ENCODE results near the gene PDGFC.

PDGFC gene

DNA sequence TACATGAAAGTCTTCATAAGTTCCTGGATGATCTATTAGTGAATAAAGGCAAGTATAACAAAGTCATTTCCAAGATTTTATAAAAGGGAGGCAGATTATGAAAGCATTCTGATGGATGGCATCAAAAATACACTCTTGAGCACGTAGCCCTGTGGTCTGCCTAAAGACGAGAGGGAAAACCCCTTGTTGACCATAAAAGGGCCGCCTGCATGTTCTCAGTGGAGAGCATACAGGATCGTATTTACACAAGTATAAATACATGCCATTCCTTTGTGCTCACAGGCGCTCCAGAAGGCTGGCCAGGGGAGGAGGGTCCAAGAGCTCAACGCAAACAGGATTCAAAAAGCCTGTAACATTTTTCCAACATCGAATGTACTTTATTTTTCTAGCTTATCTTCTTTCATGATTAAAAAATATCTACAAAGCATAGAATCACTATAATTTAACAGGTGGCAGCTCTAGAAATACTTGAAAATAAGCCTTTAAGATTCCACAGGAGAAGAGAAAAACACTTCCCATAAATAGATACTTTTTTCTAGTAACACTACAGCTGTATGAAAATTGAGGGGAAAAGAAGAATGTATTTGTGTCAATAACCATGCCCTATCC, 29.6 kb downstream of the PDGFC start:
- Histone ChIP-seq H3K4me3 (ENCODE audit: low read length) (no peak overlapping the region), H2AFZ (ENCODE audit: low read length) (no peak overlapping the region), H4K20me1 (ENCODE audit: insufficient read depth, low read length) (no peaks in the 10 kb centered on the region), H3K27ac (ENCODE audit: low read length) (no peak overlapping the region), H3K9me3 (replicated peaks; ENCODE audit: insufficient read depth, low read length) (no peaks in the 10 kb centered on the region), H3K9ac (ENCODE audit: low read length) (no peak overlapping the region), H3K9me2 (replicated peaks; ENCODE audit: insufficient read depth, low read length) (no peaks in the 10 kb centered on the region), H3K79me2 (ENCODE audit: low read length) (no peaks in the 10 kb centered on the region), H3K36me3 (replicated peaks; ENCODE audit: insufficient read depth, low read length) (no peaks in the 10 kb centered on the region), H3K4me1 (ENCODE audit: low read length) (no peaks in the 10 kb centered on the region), H3F3A (ENCODE audit: insufficient read depth, low read length) (no peaks in the 10 kb centered on the region), H3K4me2 (ENCODE audit: low read depth, low read length) (no peak overlapping the region), H3K27me3 (replicated peaks; ENCODE audit: insufficient read depth, low read length) (no peaks in the 10 kb centered on the region)
- DNase-seq, result no peak
- TF ChIP-seq EZH2 (optimal IDR thresholded peaks at IDR 0.05; ENCODE audit: low read depth, low read length) (no peak), EZH2phosphoT487 (IDR thresholded peaks at IDR 0.05; ENCODE audit: low read length) (no peak), CTCF (IDR thresholded peaks at IDR 0.05; ENCODE audit: low read length) (no peak)

DNA sequence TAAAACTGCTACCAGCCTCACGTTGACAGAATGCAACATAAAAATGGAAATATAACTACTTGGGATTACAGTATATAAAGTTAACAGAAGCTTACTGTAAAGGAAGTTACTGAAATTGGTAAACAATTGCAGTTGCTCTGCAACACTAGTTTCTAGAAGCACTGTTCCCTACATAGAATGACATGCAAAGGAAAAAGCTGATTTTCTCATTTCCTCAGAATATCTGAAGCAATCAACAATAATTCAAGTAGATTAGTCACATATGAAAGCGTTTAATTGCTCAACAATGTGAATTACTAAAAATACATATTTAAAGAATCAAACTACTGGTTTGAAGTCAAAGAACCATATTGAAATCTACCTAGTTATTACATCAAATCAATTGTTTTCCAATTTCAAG, 31.8 kb downstream of the PDGFC start:
- Histone ChIP-seq H3F3A (ENCODE audit: insufficient read depth, low read length) (no peaks in the 10 kb centered on the region), H3K27me3 (replicated peaks; ENCODE audit: insufficient read depth, low read length) (no peaks in the 10 kb centered on the region), H3K9ac (ENCODE audit: low read length) (no peak overlapping the region), H3K4me1 (ENCODE audit: low read length) (no peaks in the 10 kb centered on the region), H3K4me3 (ENCODE audit: low read length) (no peak overlapping the region), H3K9me2 (replicated peaks; ENCODE audit: insufficient read depth, low read length) (no peaks in the 10 kb centered on the region), H2AFZ (ENCODE audit: low read length) (no peak overlapping the region), H3K9me3 (replicated peaks; ENCODE audit: insufficient read depth, low read length) (no peaks in the 10 kb centered on the region), H3K79me2 (ENCODE audit: low read length) (no peaks in the 10 kb centered on the region), H3K27ac (ENCODE audit: low read length) (no peak overlapping the region), H3K36me3 (replicated peaks; ENCODE audit: insufficient read depth, low read length) (no peaks in the 10 kb centered on the region), H4K20me1 (ENCODE audit: insufficient read depth, low read length) (no peaks in the 10 kb centered on the region), H3K4me2 (ENCODE audit: low read depth, low read length) (no peak overlapping the region)
- TF ChIP-seq EZH2phosphoT487 (IDR thresholded peaks at IDR 0.05; ENCODE audit: low read length), result no peak
- TF ChIP-seq CTCF (IDR thresholded peaks at IDR 0.05; ENCODE audit: low read length), result no peak
- TF ChIP-seq EZH2 (optimal IDR thresholded peaks at IDR 0.05; ENCODE audit: low read depth, low read length), result no peak
- DNase-seq, result no peak

- no peak overlapping the region for H3K4me3 ChIP-seq (ENCODE audit: low read length)
- no peak overlapping the region for H3K4me2 ChIP-seq (ENCODE audit: low read depth, low read length)
- no peaks in the 10 kb centered on the region for H3K36me3 ChIP-seq (replicated peaks; ENCODE audit: insufficient read depth, low read length)
- no peaks in the 10 kb centered on the region for H3K27me3 ChIP-seq (replicated peaks; ENCODE audit: insufficient read depth, low read length)
- no peak overlapping the region for H2AFZ ChIP-seq (ENCODE audit: low read length)
- H3K4me1 ChIP-seq (ENCODE audit: low read length), result no peaks in the 10 kb centered on the region
- DNase-seq, result no peak
- H3F3A ChIP-seq (ENCODE audit: insufficient read depth, low read length), result no peaks in the 10 kb centered on the region
- H3K9me2 ChIP-seq (replicated peaks; ENCODE audit: insufficient read depth, low read length), result no peaks in the 10 kb centered on the region
- H3K79me2 ChIP-seq (ENCODE audit: low read length), result no peaks in the 10 kb centered on the region
- H3K9ac ChIP-seq (ENCODE audit: low read length), result no peak overlapping the region
- H4K20me1 ChIP-seq (ENCODE audit: insufficient read depth, low read length), result no peaks in the 10 kb centered on the region
- H3K27ac ChIP-seq (ENCODE audit: low read length), result no peak overlapping the region
- no peak for TF ChIP-seq CTCF (IDR thresholded peaks at IDR 0.05; ENCODE audit: low read length)
- no peak for TF ChIP-seq EZH2 (optimal IDR thresholded peaks at IDR 0.05; ENCODE audit: low read depth, low read length)
- no peak for TF ChIP-seq EZH2phosphoT487 (IDR thresholded peaks at IDR 0.05; ENCODE audit: low read length)
- no peaks in the 10 kb centered on the region for H3K9me3 ChIP-seq (replicated peaks; ENCODE audit: insufficient read depth, low read length)
Observed at GRCh38 chr4:156939139-156939538, 32.5 kb downstream of the PDGFC start.

Data from MM.1S (cell line).